H1 (cell line): Measurements from ENCODE around the gene MRPS15. TPM values are rescaled to one million over a fixed set of nuclear protein-coding genes. Genes with fewer than 3 reads are reported as not detected.

Experiments used
- CTCF ChIA-PET: fragments of 300-600 bp; sonication (Branson Sonifier 250); formaldehyde crosslinking; loops from one replicate; lab custom pipeline; 2021; ENCODE audit not compliant: partially characterized antibody; lab: Charles Lee
- POLR2A ChIA-PET: fragments of 300-600 bp; sonication (Branson Sonifier 250); formaldehyde crosslinking; loops from one replicate; lab custom pipeline; 2021; ENCODE audit warnings: inconsistent platforms; ENCODE audit not compliant: partially characterized antibody; lab: Charles Lee
- DNase-seq, 2 experiments: peaks; one replicate each; pipeline versions ENCODE4 v3.0.0 to v3.0.0-alpha.2; 2010 to 2022; ENCODE audit warnings: low spot score in 2 of 2, low read depth in 1 of 2, mixed read lengths in 1 of 2
- FAIRE-seq: peaks from 2 replicates; lab custom pipeline; 2011; peaks lifted over from hg19 to GRCh38; lab: Jason Lieb, UNC
- H2AFZ ChIP-seq: 2 replicates; pipeline ENCODE4 v1.8.1; 2012; ENCODE audit warnings: low read length, inconsistent platforms
- H2AK5ac ChIP-seq: 2 replicates; pipeline ENCODE4 v1.6.1; 2013; ENCODE audit warnings: low read depth, low read length
- H2BK120ac ChIP-seq: replicated peaks from 2 replicates; pipeline ENCODE3; 2013; ENCODE audit warnings: low read depth, low read length, inconsistent platforms
- H2BK12ac ChIP-seq: 2 replicates; pipeline ENCODE4 v1.6.1; 2013; ENCODE audit warnings: low read depth, low read length
- H2BK15ac ChIP-seq: 2 replicates; pipeline ENCODE4 v1.6.1; 2013; ENCODE audit warnings: low read length
- H2BK20ac ChIP-seq: 2 replicates; pipeline ENCODE4 v1.6.1; 2013; ENCODE audit warnings: low read length
- H2BK5ac ChIP-seq: 2 replicates; pipeline ENCODE4 v1.6.1; 2013; ENCODE audit warnings: low read depth, low read length
- H3K14ac ChIP-seq: 2 replicates; pipeline ENCODE4 v1.6.1; 2013; ENCODE audit warnings: inconsistent platforms; ENCODE audit not compliant: insufficient read length
- H3K18ac ChIP-seq: 2 replicates; pipeline ENCODE4 v1.6.1; 2013; ENCODE audit warnings: low read length; ENCODE audit errors: extremely low read depth
- H3K23ac ChIP-seq: 2 replicates; pipeline ENCODE4 v1.6.1; 2013; ENCODE audit warnings: inconsistent platforms; ENCODE audit not compliant: insufficient read length
- H3K23me2 ChIP-seq: 2 replicates; pipeline ENCODE4 v1.6.1; 2013; ENCODE audit warnings: low read depth, low read length
- H3K27ac ChIP-seq: 2 replicates; pipeline ENCODE4 v1.6.1; 2011; ENCODE audit warnings: low read depth, low read length, inconsistent platforms
- H3K27me3 ChIP-seq, 4 experiments: replicated peaks in 1 of 4; 1 replicate in 1 of 4; 2 replicates in 3 of 4; pipeline versions ENCODE4 v1.6.1 to v1.8.1; 2011 to 2013; ENCODE audit warnings: low read length in 3 of 4, mild to moderate bottlenecking in 3 of 4, inconsistent platforms in 2 of 4, mixed read lengths in 2 of 4, moderate library complexity in 1 of 4; ENCODE audit not compliant: control insufficient read depth in 3 of 4, insufficient read depth in 3 of 4; ENCODE audit errors: extremely low read depth in 1 of 4
- H3K36me3 ChIP-seq, 4 experiments: 2 replicates each; pipeline versions ENCODE4 v1.6.1 to v1.8.1; 2011 to 2013; ENCODE audit warnings: mild to moderate bottlenecking in 4 of 4, low read length in 3 of 4, moderate library complexity in 2 of 4, control low read depth in 1 of 4, inconsistent platforms in 1 of 4; ENCODE audit not compliant: insufficient read depth in 4 of 4, control insufficient read depth in 2 of 4
- H3K4ac ChIP-seq: replicated peaks from 2 replicates; pipeline ENCODE3; 2013; ENCODE audit warnings: low read length, low read depth, mixed read lengths, inconsistent platforms; ENCODE audit not compliant: insufficient read length
- H3K4me1 ChIP-seq, 4 experiments: replicated peaks in 1 of 4; 1 replicate in 1 of 4; 2 replicates in 3 of 4; pipeline versions ENCODE4 v1.6.1 to v1.8.1; 2011 to 2013; ENCODE audit warnings: low read length in 3 of 4, inconsistent platforms in 2 of 4, mixed read lengths in 1 of 4; ENCODE audit not compliant: insufficient read depth in 4 of 4, control insufficient read depth in 3 of 4
- H3K4me2 ChIP-seq, 2 experiments: 2 replicates each; pipeline versions ENCODE4 v1.6.1 to v1.8.1; 2011 to 2013; ENCODE audit warnings: low read depth in 2 of 2, low read length in 2 of 2, control low read depth in 1 of 2, inconsistent platforms in 1 of 2, mild to moderate bottlenecking in 1 of 2; ENCODE audit not compliant: insufficient read depth in 1 of 2
- H3K4me3 ChIP-seq, 4 experiments: fragments of 200-600, 300-600 bp in 1 of 4; sonication (generic), shearing (Covaris generic), sonication (Bioruptor Twin) in 1 of 4; 2 replicates each; pipeline versions ENCODE4 v1.5.1 to v1.8.1; 2011 to 2016; ENCODE audit warnings: low read length in 4 of 4, low read depth in 3 of 4, control low read depth in 2 of 4, inconsistent platforms in 2 of 4, mild to moderate bottlenecking in 2 of 4, mixed read lengths in 1 of 4, moderate library complexity in 1 of 4; ENCODE audit not compliant: insufficient read depth in 2 of 4; ENCODE audit errors: extremely low read depth in 1 of 4
- H3K56ac ChIP-seq: replicated peaks from 2 replicates; pipeline ENCODE3; 2013; ENCODE audit warnings: low read depth, mild to moderate bottlenecking, mixed read lengths, low read length, inconsistent platforms; ENCODE audit not compliant: insufficient read length
- H3K79me1 ChIP-seq: 2 replicates; pipeline ENCODE4 v1.6.1; 2013; ENCODE audit warnings: low read depth, low read length, control low read depth
- H3K79me2 ChIP-seq, 2 experiments: 2 replicates each; pipeline versions ENCODE4 v1.6.1 to v1.8.1; 2012 to 2013; ENCODE audit warnings: low read length in 2 of 2, mild to moderate bottlenecking in 2 of 2, inconsistent platforms in 1 of 2; ENCODE audit not compliant: insufficient read depth in 2 of 2, control insufficient read depth in 1 of 2
- H3K9ac ChIP-seq, 4 experiments: replicated peaks in 1 of 4; 1 replicate in 1 of 4; 2 replicates in 3 of 4; pipeline versions ENCODE4 v1.6.1 to v1.8.1; 2011 to 2013; ENCODE audit warnings: low read depth in 3 of 4, low read length in 3 of 4, control low read depth in 2 of 4, mild to moderate bottlenecking in 2 of 4, moderate library complexity in 2 of 4, inconsistent platforms in 1 of 4; ENCODE audit errors: extremely low read depth in 1 of 4
- H3K9me3 ChIP-seq, 2 experiments: 2 replicates each; pipeline versions ENCODE4 v1.6.1 to v1.8.1; 2012 to 2013; ENCODE audit warnings: mild to moderate bottlenecking in 2 of 2, moderate library complexity in 2 of 2, control low read depth in 1 of 2, inconsistent platforms in 1 of 2, low read depth in 1 of 2, low read length in 1 of 2, mixed read lengths in 1 of 2; ENCODE audit not compliant: insufficient read depth in 2 of 2
- H4K20me1 ChIP-seq, 2 experiments: replicated peaks in 1 of 2; 2 replicates each; pipeline versions ENCODE3 to v1.8.1; 2011 to 2013; ENCODE audit warnings: inconsistent platforms in 2 of 2, low read length in 2 of 2, mild to moderate bottlenecking in 1 of 2; ENCODE audit not compliant: insufficient read depth in 2 of 2, control insufficient read depth in 1 of 2
- H4K5ac ChIP-seq: 2 replicates; pipeline ENCODE4 v1.6.1; 2013; ENCODE audit warnings: low read length, low read depth, mixed read lengths, inconsistent platforms; ENCODE audit not compliant: insufficient read length
- H4K8ac ChIP-seq: 2 replicates; pipeline ENCODE4 v1.8.0; 2013; ENCODE audit warnings: mild to moderate bottlenecking, moderate library complexity, low read length, inconsistent platforms; ENCODE audit not compliant: insufficient read depth; ENCODE audit errors: extremely low read depth
- H4K91ac ChIP-seq: replicated peaks from 2 replicates; pipeline ENCODE3; 2013; ENCODE audit warnings: low read length, mixed read lengths, inconsistent platforms; ENCODE audit not compliant: insufficient read length
- CHD2 ChIP-seq: IDR thresholded peaks from 2 replicates; pipeline ENCODE4 v1.6.1; 2012; ENCODE audit warnings: low read length, improper control_type of control experiment
- SRF ChIP-seq: IDR thresholded peaks from 2 replicates; pipeline ENCODE4 v1.6.1; 2011; ENCODE audit warnings: mild to moderate bottlenecking, low read depth, low read length, moderate library complexity
- SUZ12 ChIP-seq: fragments of 200-600 bp; sonication (generic); IDR thresholded peaks from 2 replicates; pipeline ENCODE4 v1.6.1; 2012; ENCODE audit warnings: mild to moderate bottlenecking, inconsistent platforms, low read length, moderate library complexity, mixed read lengths
- WGBS, 2 experiments: shearing (Covaris generic) in 1 of 2; methylation state at CpG; one replicate each; pipeline versions ENCODE4 v1.1.6 to v1.1.7; 2013 to 2015; ENCODE audit warnings: low lambda C conversion rate in 2 of 2, mixed read lengths in 2 of 2, inconsistent platforms in 1 of 2, low coverage in 1 of 2, missing lambda C conversion rate in 1 of 2; ENCODE audit not compliant: insufficient replicate concordance in 2 of 2, insufficient coverage in 1 of 2, insufficient read length in 1 of 2; ENCODE audit errors: extremely low coverage in 1 of 2, missing lambda C conversion rate in 1 of 2; 5-methylcytosine and 5-hydroxymethylcytosine counted together
- polyA plus RNA-seq, 7 experiments: library from polyadenylated mRNA; depleted of rRNA in 3 of 7; stranded (reverse) in 5 of 7; unstranded in 2 of 7; fragments of >200 nt in 5 of 7; fragments of 200-250 nt in 2 of 7; gene quantifications; 1 replicate in 5 of 7; 2 replicates in 1 of 7; 4 replicates in 1 of 7; pipeline versions ENCODE4 v1.2.1 to v1.2.3, GENCODE V29; 2011 to 2013; ENCODE audit warnings: missing spikeins in 2 of 7, mixed read lengths in 2 of 7
- total RNA-seq: library from RNA; stranded (reverse); fragmentation: NEBNext Ultra II Directional; extraction: Animal tissue kit (Norgen Biotek cat#: 25700); gene quantifications from 2 replicates; pipeline ENCODE4 v1.2.1, GENCODE V29; 2021
- TF ChIP-seq, protein P1 (sequence below), 3 experiments: IDR thresholded peaks; 1 replicate in 2 of 3; 2 replicates in 1 of 3; pipeline versions ENCODE4 v1.5.1 to v1.6.1; 2011; ENCODE audit warnings: low read length in 3 of 3, mild to moderate bottlenecking in 3 of 3, inconsistent platforms in 2 of 3, low read depth in 1 of 3, moderate library complexity in 1 of 3; ENCODE audit not compliant: insufficient read depth in 1 of 3; ENCODE audit errors: control extremely low read depth in 1 of 3
- TF ChIP-seq, protein P2 (sequence below): IDR thresholded peaks from 2 replicates; pipeline ENCODE4 v1.6.1; 2012; ENCODE audit warnings: inconsistent platforms

Gene MRPS15
- total and polyA plus RNA-seq, 2 of the 8 experiments (the other 6 are each of a cell fraction or from before 2014, with no cell fraction given): 53.6 to 129 TPM

DNA sequence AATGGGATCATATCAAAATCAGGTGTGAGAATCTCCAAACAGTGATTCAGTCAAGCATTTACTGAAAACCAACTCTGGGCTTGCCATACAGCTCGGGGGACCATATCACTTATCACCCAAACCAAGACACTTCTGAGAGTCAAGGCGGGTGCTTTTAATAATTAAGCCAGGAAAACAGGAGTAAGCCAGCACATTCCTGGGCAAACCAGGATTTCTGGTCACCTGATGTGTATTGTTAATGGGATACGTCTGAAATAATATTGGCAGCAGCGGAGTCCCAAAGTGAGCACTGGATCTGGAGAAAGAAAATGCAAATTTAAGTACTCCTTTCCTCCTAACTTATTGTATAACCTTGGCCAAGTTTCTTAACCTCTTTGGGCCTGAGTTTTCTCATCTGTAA is 31.6 kb downstream of the MRPS15 start:
- no peak for FAIRE-seq
- WGBS, 2 experiments: 96% methylated on average over 4 of the region's 4 CpGs; no CpG with 5 or more reads in 1 of the 2 experiments

More for the DNA sequence above, 31.6 kb downstream of the MRPS15 start:
- no peak overlapping the region for H2BK5ac ChIP-seq
- H3K36me3 ChIP-seq: no peaks in the 10 kb centered on the region; a peak in 1 of 8 replicates
- DNase-seq: no peak
- H3K4me1 ChIP-seq: no peaks in the 10 kb centered on the region
- H3K79me1 ChIP-seq: no peaks in the 10 kb centered on the region
- H3K23ac ChIP-seq: no peak overlapping the region
- H2BK120ac ChIP-seq: no peak overlapping the region
- H3K4ac ChIP-seq: no peak overlapping the region
- no peaks in the 10 kb centered on the region for H3K9me3 ChIP-seq
- no peak overlapping the region for H4K8ac ChIP-seq
- no peak overlapping the region for H3K4me3 ChIP-seq
- H3K18ac ChIP-seq: no peak overlapping the region
- no peak overlapping the region for H3K56ac ChIP-seq
- H2BK15ac ChIP-seq: no peak overlapping the region
- H4K20me1 ChIP-seq: no peaks in the 10 kb centered on the region
- TF ChIP-seq, protein P1, sequence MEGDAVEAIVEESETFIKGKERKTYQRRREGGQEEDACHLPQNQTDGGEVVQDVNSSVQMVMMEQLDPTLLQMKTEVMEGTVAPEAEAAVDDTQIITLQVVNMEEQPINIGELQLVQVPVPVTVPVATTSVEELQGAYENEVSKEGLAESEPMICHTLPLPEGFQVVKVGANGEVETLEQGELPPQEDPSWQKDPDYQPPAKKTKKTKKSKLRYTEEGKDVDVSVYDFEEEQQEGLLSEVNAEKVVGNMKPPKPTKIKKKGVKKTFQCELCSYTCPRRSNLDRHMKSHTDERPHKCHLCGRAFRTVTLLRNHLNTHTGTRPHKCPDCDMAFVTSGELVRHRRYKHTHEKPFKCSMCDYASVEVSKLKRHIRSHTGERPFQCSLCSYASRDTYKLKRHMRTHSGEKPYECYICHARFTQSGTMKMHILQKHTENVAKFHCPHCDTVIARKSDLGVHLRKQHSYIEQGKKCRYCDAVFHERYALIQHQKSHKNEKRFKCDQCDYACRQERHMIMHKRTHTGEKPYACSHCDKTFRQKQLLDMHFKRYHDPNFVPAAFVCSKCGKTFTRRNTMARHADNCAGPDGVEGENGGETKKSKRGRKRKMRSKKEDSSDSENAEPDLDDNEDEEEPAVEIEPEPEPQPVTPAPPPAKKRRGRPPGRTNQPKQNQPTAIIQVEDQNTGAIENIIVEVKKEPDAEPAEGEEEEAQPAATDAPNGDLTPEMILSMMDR (IDR thresholded peaks at IDR 0.05; ENCODE audit: control extremely low read depth in 1 of 3, insufficient read depth in 1 of 3, low read depth in 1 of 3, low read length in 3 of 3): no peak
- TF ChIP-seq SUZ12 (no peak), SRF (no peak), CHD2 (no peak)
- TF ChIP-seq, protein P2, sequence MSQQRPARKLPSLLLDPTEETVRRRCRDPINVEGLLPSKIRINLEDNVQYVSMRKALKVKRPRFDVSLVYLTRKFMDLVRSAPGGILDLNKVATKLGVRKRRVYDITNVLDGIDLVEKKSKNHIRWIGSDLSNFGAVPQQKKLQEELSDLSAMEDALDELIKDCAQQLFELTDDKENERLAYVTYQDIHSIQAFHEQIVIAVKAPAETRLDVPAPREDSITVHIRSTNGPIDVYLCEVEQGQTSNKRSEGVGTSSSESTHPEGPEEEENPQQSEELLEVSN: no peak
- no peak overlapping the region for H3K14ac ChIP-seq
- no peak overlapping the region for H3K27ac ChIP-seq
- no peak overlapping the region for H4K5ac ChIP-seq
- H3K27me3 ChIP-seq: no peaks in the 10 kb centered on the region
- H3K9ac ChIP-seq: no peak overlapping the region
- no peak overlapping the region for H2BK20ac ChIP-seq
- no peak overlapping the region for H2AK5ac ChIP-seq
- no peak overlapping the region for H4K91ac ChIP-seq
- H2BK12ac ChIP-seq: no peak overlapping the region
- ChIA-PET CTCF (no interaction called here), POLR2A (no interaction called here)
- no peaks in the 10 kb centered on the region for H3K79me2 ChIP-seq
- no peaks in the 10 kb centered on the region; the same call in 1 of the 2 replicates for H3K23me2 ChIP-seq
- H3K4me2 ChIP-seq: no peak overlapping the region
- no peak overlapping the region for H2AFZ ChIP-seq
